Measurements from ENCODE around the gene BRF1.
A peak's percentile ranks its signal among the peaks of the same experiment; 100 is the strongest.
"Not testable (repeated sequence)": the region's sequence is repeated elsewhere in the genome, so short reads cannot be mapped to it uniquely, and the experiment has no call there.

BRF1 gene

GRCh38 chr14:105301103-105301914, 508 bp upstream of the BRF1 start:
- peak overlapping the region; percentile 84 for H3K27ac ChIP-seq
- TF ChIP-seq ZFX (IDR thresholded peaks at IDR 0.05): no peak
- TF ChIP-seq CTCF (conservative IDR thresholded peaks at IDR 0.05): no peak

GRCh38 chr14:105299654-105300541, 903 bp downstream of the BRF1 start:
- peak overlapping the region; percentile 84 for H3K27ac ChIP-seq

DNA sequence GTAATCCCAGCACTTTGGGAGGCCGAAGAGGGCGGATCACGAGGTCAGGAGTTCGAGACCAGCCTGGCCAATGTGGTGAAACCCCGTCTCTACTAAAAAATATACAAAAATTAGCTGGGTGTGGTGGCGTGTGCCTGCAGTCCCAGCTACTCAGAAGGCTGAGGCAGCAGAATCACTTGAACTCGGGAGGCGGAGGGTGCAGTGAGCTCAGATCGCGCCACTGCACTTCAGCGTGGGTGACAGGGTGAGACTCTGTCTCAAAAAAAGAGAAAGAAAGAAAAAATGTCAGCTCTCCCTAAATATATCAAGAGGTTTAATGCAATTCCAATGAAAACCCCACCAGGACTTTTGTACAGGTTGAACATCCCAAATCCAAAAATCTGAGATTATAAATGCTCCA, 3.5 kb downstream of the BRF1 start:
- not testable (repeated sequence) for H3K27ac ChIP-seq

More at GRCh38 chr14:105299654-105300541, 903 bp downstream of the BRF1 start:
- TF ChIP-seq CTCF (conservative IDR thresholded peaks at IDR 0.05) (no peak), ZFX (IDR thresholded peaks at IDR 0.05) (no peak)

DNA sequence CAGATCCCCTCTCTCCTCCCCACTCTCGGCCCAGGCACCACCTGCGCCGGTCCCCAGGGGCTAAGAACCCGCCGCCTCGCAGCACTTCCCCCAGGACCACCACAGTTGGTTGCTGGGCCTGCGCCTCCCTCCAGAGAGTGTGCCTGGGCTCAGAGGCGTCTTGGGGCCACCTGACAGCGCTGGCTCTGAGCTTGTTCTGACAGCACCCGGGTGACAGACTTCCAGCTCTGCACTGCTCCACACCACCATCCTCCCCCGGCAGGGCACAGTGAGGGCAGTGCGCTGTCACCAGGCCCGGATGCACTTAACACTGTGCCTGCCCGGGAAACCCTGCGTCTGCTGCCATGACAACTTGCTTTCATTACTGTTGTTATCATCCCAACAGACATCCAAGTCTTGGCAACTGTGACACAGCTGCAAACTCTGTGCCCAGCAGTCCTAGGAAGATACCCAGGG, 6.6 kb downstream of the BRF1 start:
- no peak overlapping the region for H3K27ac ChIP-seq
- no peak for TF ChIP-seq ZFX (IDR thresholded peaks at IDR 0.05)
- TF ChIP-seq CTCF (conservative IDR thresholded peaks at IDR 0.05): no peak

- H3K27ac ChIP-seq: no peak overlapping the region
- no peak for TF ChIP-seq ZFX (IDR thresholded peaks at IDR 0.05)
- TF ChIP-seq CTCF (conservative IDR thresholded peaks at IDR 0.05): no peak
Observed at GRCh38 chr14:105292826-105293711, 7.7 kb downstream of the BRF1 start.

DNA sequence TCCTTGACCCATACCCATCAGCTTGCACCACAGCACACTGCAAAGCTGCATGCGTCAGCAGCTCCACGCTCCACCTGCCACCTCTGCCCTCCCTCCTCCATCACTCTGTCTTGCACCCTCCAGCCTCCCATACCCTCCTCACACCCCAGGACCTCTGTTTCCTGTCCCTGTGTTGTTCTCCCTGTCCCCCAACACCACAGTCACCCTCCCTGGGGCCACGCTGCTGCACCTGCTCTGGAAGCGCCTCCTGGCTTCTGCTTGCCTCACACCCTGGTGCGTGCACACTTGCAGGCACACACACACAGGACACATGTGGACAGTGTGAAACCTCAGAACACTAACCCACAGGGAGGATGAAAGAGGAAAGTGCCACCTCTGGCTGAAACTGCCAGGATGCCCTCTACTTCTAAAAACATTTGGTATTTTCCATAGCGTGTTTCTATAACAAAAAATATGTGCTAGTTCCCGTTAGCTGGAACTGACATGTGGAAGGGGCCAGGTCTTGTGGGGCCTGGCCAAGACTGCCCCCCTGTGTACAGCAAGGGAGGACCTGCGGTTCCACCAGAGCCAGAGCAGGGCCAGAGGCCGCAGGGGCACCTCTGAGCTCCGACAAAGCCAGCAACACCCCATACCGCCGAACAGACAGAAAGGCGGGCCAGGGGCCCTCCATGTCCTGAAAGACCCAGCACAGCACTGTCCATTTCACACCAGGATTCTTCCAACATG, 10.0 kb downstream of the BRF1 start:
- no peak overlapping the region for H3K27ac ChIP-seq
- TF ChIP-seq ZFX (IDR thresholded peaks at IDR 0.05) (no peak), CTCF (conservative IDR thresholded peaks at IDR 0.05) (no peak)

DNA sequence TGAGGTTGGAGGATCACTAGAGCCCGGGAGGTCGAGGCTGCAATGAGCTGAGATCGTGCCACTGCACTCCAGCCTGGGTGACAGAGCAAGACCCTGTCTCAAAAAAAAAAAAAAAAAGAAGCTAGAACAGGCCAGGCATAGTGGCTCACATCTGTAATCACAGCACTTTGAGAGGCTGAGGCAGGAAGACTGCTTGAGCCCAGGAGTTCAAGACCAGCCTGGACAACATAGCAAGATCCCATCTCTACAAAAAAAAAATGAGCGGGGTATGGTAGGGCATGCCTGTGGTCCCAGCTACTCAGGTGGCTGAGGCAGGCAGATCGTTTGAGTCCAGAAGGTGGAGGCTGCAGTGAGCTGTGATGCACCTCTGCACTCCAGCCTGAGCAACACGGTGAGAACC, 11.9 kb downstream of the BRF1 start:
- H3K27ac ChIP-seq: not testable (repeated sequence)
